Transverse colon (tissue), 3 donors: ENCODE measurements around the gene CNTN4.

Experiments used
- CTCF ChIP-seq, 5 experiments: fragments of 200-600 bp in 3 of 5; fragments of 450-650 bp in 2 of 5; sonication (generic) in 3 of 5; IDR thresholded peaks; 1 replicate in 2 of 5; 2 replicates in 3 of 5; pipeline ENCODE4 v1.5.1; 2016 to 2017; ENCODE audit warnings: antibody characterized with exemption in 5 of 5, inconsistent platforms in 3 of 5, mild to moderate bottlenecking in 2 of 5, moderate library complexity in 1 of 5
- EP300 ChIP-seq: sonication (generic); formaldehyde crosslinking; IDR thresholded peaks from one replicate; pipeline ENCODE4 v1.6.1; 2017; ENCODE audit warnings: antibody characterized with exemption, low read depth

- TF ChIP-seq CTCF (IDR thresholded peaks at IDR 0.05): no peak
- TF ChIP-seq EP300: no peak
Measured at GRCh38 chr3:2567451-2567850, 468.8 kb downstream of the CNTN4 start.
